Panc1 (cell line): ENCODE results near the gene ING1.

Source experiments
- CTCF ChIP-seq: fragments of 450-650 bp; IDR thresholded peaks from 2 replicates; pipeline ENCODE4 v1.5.1; 2017; ENCODE audit warnings: mild to moderate bottlenecking
- SIN3A ChIP-seq: IDR thresholded peaks from 2 replicates; pipeline ENCODE4 v1.6.1; 2012; ENCODE audit warnings: low read depth, mild to moderate bottlenecking, low read length, moderate library complexity, borderline replicate concordance; ENCODE audit not compliant: insufficient read depth

- TF ChIP-seq CTCF = no peak
- TF ChIP-seq SIN3A = no peak
These were observed 21.1 kb downstream of the ING1 start for GRCh38 chr13:110734561-110734960.
